ENCODE results near the gene CLIC4.

- TF ChIP-seq CTCF (IDR thresholded peaks at IDR 0.05; ENCODE audit: insufficient read depth, low read depth, low read length) (no peak), EZH2 (IDR thresholded peaks at IDR 0.05; ENCODE audit: insufficient read depth, low read length) (no peak)
Observed at GRCh38 chr1:24783713-24784112, 38.5 kb downstream of the CLIC4 start.

Data from astrocyte (in vitro differentiated cells and primary cell).